ENCODE measurements around the gene KRT6B.
"Not testable (repeated sequence)": the region's sequence is repeated elsewhere in the genome, so short reads cannot be mapped to it uniquely, and the experiment has no call there.

The KRT6B gene

GRCh38 chr12:52435659-52435999 is 16.3 kb downstream of the KRT6B start:
- DNase-seq, result no peak

DNA sequence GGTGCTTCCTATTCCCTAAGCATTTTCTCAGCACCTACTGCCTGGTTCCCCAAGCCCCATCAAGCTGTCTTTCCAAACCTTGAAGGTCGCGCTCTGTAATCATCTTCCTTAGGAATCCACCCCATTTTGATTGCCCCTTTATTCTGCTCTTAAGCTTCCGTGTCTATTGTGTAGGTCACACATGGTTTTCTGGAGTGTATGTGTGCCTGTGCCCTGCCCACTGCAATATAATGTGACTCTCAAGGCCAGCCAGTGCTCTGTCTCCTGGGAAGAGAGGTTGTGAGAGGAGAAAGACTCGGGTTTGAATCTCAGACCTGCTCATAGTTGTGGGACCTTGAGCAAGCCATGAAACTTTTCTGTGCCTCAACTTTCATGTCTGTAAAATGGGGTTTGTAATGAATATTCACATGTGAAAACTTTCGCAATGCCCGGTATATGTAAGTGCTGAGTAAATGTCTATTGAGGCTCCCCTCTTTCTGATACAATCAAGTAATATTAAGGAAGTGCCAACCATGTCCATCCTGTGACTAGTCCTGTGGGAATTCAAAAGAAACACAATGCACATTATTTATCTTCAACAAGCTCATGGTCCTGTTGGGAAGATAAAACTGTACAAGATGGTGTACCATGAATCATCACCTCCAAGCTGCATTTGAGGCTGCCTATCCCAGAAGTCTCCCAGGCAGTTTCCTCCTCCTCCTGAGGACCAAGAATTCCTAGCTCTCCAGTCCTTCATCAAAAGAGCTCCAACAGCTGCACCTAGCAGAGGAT is 17.0 kb downstream of the KRT6B start:
- DNase-seq, result no peak

- no peak for DNase-seq
Measured at GRCh38 chr12:52434081-52434733, 17.7 kb downstream of the KRT6B start, which contains the start of gene KRT75. Gene KRT75 (minus strand): TSS chr12:52434371. CDS start chr12:52434304, 67 bp downstream.

DNA sequence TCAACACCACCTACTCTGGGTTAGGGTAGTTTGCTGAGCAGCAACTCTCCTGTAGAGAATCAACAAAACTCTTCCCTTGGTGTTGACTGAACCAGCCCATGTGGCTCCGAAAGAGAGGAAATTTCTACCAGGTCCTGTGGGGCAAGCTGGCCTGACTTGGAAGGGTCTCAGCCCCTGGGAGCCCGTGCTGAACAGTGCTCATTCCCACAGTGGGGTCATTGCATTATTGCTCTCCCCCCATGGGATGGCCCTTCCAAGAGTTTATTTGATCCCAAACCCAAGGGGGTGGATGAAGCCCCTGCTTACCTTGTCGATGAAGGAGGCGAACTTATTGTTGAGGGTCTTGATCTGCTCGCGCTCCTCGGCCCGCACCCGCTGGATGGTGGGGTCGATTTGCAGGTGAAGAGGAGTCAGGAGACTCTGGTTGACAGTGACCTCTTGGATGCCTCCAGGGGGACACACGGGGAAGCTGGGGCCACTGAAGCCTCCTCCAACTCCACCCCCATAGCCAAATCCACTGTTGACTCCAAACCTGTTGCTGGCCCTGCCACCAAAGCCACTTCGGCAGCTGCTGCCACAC is 18.4 kb downstream of the KRT6B start:
- no peak for DNase-seq

- no peak for DNase-seq
Measured at GRCh38 chr12:52432559-52433207, 19.3 kb downstream of the KRT6B start.

DNA sequence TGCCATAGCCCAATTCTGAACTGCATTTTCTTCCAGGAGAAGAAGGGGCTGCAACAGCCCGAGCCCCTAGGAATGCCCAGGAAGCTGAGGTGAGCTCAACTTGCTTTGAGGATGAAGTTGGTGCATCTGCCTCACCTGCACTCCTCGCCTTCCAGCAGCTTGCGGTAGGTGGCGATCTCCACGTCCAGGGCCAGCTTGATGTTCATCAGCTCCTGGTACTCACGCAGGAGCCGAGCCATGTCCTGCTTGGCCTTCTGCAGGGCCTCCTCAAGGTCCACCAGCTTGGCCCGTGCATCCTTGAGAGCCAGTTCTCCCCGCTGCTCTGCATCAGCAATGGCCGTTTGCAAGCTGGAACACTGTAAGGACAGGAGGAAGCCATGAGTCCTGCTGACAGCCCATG is 23.8 kb downstream of the KRT6B start:
- no peak for DNase-seq

GRCh38 chr12:52427083-52427482 is 24.9 kb downstream of the KRT6B start:
- no peak for DNase-seq

- no peak for DNase-seq
Measured at GRCh38 chr12:52426034-52426433, 25.9 kb downstream of the KRT6B start.

DNA sequence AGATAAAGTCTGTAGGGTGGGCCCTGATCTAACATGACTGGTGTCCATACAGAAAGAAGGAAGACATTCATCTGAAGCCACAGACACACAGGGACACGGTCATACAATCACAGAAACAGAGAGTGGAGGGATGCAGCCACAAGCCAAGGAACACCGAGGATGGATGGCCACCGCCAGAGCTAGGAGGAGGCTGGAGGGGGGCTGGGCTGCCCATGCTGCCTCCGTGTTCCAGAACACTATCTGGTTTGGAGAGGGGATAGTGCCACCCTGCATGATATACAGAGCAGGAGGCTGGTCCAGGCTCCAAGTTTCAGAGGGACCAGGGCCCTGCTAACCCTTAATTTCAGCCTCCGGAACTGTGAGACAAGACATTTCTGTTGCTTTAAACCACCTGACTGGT is 26.5 kb downstream of the KRT6B start:
- DNase-seq, result no peak

- DNase-seq, result no peak
Measured at GRCh38 chr12:52423661-52424500, 28.1 kb downstream of the KRT6B start.

- no peak for DNase-seq
Measured at GRCh38 chr12:52423035-52423434, 28.9 kb downstream of the KRT6B start.

GRCh38 chr12:52419656-52420055 is 32.3 kb downstream of the KRT6B start:
- no peak for DNase-seq

DNA sequence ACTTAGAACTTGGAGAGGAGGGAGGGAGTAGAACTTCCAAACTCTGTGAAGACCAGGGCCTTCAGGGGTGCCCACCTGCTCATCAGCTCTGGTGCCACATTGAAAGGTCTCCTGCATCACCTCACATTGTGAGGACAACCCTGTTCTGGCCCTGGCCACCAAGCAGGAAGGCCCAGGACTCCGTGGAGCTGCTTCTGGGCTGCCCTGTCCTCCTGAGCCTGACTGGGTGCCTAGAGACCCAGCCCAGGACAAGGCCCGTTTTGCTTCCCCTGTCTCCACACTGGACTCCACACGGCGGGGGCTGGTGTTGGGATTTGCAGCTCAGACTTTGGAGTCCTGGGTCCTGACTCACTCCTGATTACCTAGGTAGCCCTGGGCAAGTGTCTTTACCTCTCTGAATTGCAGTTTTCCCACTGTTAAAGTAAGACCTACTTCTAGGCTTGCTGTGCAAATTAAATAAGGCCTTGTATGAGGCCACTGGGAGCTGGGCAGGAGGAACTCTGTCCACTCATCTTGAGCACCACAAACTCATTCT is 33.3 kb downstream of the KRT6B start:
- no peak for DNase-seq

DNA sequence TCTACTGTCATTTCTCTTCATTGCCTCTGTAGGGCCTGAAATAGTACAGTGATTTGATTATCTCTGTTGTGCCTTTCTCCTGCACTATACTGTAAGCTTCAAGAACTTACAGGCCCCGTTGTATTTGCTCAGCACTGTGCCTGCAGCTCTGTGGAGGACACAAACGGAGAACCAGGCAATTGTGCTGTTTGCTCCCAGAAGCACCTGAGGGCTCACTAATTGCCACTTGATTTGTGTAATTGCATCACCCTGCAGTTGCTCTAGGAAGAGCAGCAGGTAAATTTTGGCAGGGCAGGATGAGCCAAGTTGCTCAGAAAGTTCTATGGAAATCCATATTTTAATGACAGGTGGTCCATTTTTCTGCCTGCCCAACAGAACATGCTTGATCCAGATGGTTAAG is 34.2 kb downstream of the KRT6B start:
- DNase-seq, result no peak

GRCh38 chr12:52416795-52417194 is 35.2 kb downstream of the KRT6B start:
- DNase-seq, result no peak

- no peak for DNase-seq
Measured at GRCh38 chr12:52415870-52416750, 35.8 kb downstream of the KRT6B start.

DNA sequence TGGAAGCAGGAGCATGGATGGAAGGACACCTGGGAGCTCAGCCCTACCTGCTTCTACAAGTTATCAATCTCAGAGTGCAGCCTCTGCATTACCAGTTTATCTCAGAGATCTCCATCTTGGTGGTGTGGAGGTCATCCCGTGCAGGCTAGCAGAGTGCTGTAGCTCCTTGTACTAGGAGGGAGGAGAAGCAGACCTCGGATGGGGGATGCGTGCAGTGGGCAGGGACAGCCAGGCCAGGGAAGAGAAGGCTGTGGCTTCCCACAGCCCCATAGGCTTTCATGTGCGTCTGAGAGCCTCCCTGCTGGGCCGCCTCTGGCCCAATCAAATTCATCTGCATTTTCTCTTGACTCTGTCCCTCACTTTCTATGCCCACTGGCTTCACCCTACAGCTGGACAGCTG is 37.0 kb downstream of the KRT6B start:
- DNase-seq, result no peak

DNA sequence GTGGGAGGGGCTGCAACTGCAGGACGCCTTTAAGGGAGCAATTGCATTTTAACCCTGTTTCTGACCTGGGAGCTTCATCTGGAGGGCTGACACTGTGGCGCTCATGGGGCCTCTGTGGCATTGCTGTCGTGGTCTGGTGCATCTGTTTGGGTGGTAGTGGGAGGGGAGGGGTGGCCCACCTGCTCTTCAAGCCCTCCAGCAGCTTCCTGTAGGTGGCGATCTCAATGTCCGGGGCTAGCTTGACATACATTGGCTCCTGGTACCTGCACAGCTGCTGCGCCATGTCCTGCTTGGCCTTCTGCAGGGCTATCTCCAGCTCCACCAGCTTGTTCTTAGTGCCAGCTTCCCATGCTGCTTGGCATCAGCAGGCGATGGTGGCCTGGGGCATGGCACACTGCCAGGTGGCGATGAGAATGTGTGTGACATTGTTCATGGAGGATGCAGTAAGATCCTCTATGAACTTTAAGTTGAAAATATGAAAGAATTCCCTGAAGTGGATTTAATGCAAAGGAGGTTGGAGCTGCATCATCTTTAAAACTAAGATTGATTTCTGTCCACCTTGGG is 38.1 kb downstream of the KRT6B start:
- no peak for DNase-seq

DNA sequence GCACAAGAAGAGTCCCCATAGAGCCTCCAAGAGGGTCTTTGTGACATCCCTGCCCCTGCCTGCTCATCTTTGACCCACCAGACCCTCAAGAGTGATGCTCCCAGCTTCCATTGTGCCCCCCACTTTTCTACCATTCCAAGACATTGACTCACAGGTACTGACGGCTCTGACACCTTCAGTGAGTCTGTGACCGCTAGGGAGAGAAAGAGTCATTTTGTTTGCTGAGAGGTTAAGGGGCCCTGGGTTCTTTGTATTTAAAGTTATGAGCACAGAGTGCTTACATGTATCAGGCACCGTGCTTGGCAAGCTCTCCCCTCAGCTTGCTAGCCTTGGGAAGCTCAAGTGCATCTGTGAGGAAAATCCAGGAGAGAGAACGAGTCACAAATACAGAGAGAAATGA is 38.7 kb downstream of the KRT6B start:
- DNase-seq, result no peak

DNA sequence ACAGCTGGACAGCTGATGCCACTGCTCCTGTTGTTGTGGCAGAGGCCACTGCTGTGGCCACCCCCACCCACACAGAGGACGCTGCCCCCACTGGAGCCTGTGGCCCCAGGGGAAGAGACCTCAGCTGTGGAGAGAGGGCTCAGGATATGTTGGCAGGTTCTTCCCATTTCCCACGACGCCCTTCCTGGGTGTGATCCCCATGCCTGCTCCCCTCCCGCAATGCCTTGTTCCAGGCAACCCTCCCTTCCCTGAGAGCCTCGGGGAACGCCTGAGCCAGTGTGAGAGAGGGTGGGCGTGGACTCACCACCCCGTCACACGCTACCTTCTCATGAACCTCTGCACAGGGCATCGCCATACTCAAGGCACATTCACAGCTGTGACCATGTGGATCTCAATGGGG is 40.1 kb downstream of the KRT6B start:
- DNase-seq, result no peak

DNA sequence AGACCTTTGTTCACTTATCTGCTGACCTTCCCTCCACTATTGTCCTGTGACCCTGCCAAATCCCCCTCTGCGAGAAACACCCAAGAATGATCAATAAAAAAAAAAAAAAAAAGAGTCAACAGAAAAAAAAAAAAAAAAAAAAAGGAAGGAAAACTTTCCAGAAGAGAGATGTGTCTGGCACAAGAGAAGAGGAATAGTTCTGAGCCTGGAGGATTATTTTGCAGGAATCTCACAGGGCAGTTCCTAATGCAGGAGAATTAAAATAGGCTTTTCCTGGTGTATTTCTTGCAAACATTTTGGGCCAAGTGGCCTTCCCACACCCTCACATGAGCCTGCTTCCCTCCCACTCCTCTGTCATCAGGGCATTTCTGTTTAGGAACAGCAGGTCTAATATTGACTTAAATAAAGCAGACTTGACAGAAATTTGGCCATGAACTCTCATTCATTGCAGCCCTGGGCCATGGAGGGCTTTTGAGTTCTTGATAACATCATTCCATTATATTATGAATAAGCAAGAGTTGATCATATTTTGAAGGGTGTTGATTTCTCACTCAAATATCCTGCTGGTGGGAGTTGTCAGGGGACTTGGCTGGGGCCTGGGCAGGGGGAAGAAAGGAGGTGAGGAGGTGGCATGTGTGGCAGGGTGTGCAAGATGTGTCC is 41.2 kb downstream of the KRT6B start:
- DNase-seq, result not testable (repeated sequence)
